NCI-H2227 treated with DMSO at 0.1 percent for 48 hours (cell line): ENCODE measurements around the gene ST3GAL5.
"Not testable (repeated sequence)": the region's sequence is repeated elsewhere in the genome, so short reads cannot be mapped to it uniquely, and the experiment has no call there.

ENCODE experiments used
- DNase-seq: peaks from one replicate; lab custom pipeline; 2025; lab: John Stamatoyannopoulos, UW

The ST3GAL5 gene

DNA sequence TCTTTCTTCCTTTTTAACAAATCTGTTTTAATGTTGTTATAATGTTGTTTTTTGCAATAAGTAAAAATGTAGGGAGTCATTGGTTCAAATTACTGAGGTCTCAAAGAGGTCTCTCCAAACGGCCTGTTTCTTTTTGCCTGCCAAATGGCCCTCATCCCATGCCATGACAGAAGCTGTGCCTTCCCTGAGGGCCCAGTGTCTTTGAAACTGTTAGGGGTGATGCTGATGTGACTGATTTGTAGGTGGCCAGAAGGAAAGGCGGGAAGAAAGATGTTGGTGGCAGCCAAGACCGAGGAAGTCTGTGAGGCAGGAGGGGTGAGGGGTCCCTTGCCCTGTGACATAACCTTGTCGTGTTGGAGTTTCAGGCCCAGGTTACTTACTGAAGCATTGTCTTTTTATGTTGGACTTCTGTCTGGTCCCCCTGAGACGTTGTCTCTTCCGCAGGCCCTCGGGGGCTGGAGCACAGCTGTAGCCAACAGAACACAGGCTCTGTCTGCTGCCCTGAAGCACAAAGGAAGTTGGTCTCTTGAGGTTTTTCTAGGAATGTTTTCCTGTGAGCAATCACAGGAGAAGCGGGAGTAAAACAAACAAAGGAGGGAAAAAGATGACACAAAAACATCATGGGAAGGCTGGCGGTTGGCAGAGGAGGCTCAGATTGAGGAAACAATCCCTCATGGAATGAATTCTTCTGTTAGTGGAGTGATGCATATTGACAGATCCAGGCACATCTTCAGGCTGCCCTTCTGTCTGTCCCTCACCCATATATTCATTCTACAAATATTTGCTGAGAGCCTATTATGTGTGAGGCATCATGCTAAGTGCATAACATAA is 4.9 kb upstream of the ST3GAL5 start:
- DNase-seq, result no peak

DNA sequence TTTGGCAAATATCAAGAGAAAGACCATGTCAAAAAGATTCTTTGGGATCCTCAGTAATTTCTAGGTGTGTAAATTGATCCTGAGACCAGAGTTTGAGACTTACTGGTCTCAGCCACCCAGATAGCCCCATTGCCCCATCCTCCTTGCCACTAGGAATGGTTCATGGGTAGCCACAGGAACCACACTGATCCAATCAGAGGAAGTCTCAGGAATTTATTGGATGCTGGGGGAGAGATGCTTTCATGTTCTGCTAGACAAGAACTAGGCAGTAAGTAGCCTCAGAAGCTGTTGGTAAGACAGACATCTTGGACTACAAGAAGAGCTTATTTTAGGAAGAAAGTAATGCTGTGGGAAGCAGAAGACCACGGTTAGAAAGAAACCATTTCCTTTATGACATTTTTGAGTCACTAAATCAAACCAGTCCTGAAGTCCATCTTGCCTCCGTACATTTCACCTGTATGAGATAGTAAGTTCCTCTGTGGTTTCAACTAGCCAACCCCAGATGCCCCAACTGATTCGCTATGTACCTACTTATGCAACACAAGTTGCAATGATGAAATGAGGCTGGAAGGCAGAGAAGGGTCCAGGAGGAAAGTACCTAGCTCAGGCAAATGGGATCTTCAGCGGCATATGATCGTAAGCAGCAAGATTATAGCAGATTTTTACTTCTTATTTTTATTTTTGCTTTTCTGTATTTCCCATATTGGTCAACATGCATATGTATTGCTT is 3.6 kb upstream of the ST3GAL5 start:
- DNase-seq, result no peak

DNA sequence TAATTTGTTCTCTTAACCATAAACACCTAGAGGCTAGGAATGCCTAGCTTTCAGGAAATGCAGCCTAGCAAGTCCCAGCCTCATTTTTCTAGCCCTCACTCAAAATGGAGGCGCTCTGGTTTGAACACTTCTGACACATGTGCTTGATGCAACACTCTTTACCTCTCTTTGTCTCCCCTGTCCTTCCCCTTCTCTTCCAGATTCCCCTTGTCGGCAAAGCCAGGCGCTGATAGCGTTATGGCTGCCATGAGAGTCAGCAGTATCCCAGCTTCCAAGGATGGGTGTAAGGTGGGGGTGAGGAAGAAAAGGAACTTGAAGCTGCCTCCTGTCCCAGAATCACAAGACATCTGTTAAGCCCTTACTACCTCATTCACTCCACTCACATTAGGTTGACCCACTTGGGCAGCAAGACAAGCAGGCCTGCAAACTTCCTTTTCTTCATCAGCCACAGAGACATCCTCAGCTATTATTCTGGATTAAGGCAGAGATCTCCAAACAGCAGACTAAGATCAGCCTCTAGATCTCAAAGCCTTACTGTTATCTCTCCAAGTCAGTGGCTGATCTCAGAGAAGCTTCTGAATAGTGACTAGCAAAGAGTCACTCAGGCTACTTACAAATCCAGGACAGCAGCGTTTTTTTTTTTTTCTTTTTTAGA is 1.9 kb upstream of the ST3GAL5 start:
- no peak for DNase-seq

DNA sequence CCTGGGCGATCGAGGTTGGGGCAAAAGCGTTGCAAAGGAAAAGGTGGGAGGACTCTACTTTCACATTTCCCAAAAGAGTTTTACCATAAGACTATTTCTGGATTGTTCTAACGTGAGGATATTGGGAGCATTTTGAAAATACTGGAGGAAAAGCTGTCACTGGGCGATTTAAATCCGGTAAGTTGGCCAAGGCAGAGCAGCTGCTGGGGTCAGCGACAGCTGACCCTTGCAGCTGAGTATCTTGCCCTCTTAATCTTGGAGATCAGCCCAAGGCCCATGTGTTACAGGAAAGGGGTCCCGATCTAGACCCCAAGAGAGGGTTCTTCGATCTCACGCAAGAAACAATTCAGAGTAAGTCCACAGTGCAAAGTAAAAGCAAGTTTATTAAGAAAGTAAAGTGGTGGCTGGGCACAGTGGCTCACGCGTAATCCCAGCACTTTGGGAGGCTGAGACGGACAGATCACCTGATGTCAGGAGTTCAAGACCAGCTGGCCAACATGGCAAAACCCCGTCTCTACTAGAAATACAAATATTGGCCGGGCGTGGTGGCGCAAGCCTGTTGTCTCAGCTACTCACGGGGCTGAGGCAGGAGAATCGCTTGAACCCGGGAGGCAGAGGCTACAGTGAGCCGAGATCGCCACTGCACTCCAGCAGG is 964 bp upstream of the ST3GAL5 start:
- no peak for DNase-seq

GRCh38 chr2:85888020-85888683 is 638 bp downstream of the ST3GAL5 start:
- DNase-seq, result peak; percentile 27

DNA sequence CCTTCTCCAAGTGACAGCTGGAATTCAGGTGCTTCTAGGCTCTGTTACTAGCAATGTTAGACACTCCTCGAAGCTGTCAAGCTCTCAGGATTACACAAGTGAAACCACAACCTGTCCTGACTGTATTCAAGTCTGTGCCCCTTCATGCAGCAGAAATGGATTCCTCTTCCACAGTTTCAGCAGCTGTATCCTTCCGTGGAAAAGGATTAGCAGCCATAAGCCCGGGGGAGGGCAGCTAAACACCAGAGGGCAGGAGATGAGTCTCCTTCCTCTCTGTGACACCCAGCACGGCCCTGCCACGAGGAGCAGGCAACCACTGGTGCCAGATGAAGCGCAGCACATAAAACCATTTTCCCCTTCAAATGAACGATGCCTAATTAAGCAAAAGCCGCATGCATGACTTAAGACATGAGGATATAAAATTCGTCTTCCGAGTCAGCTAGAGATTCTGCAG is 1.2 kb downstream of the ST3GAL5 start:
- no peak for DNase-seq

- no peak for DNase-seq
These were observed 2.2 kb downstream of the ST3GAL5 start for GRCh38 chr2:85886590-85886989.

DNA sequence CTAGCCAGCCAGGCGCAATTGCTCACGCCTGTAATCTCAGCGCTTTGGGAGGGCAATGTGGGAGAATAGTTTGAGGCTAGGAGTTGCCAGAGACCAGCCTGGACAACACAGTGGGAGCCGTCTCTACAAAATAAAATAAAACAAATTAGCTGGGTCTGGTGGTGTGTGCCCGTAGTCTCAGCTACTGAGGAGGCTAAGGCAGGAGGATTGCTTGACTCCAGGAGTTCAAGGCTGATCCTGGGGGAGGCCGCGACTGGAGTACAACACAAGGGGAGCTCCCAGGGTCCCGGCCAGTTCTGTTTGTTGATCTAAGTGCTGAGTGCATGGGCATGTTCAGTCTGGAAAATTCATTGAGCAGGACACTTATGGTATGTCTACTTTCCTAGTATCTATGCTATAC is 2.6 kb downstream of the ST3GAL5 start:
- DNase-seq, result no peak

- not testable (repeated sequence) for DNase-seq
These were observed 7.0 kb downstream of the ST3GAL5 start for GRCh38 chr2:85881781-85882180.

- DNase-seq, result not testable (repeated sequence)
These were observed 8.0 kb downstream of the ST3GAL5 start for GRCh38 chr2:85880716-85881328.

- no peak for DNase-seq
These were observed 9.9 kb downstream of the ST3GAL5 start for GRCh38 chr2:85878719-85879370.

GRCh38 chr2:85875350-85876050 is 13.3 kb downstream of the ST3GAL5 start:
- no peak for DNase-seq

- no peak for DNase-seq
These were observed 15.1 kb downstream of the ST3GAL5 start for GRCh38 chr2:85873679-85874078.

GRCh38 chr2:85872536-85873161 is 16.1 kb downstream of the ST3GAL5 start:
- DNase-seq, result no peak

GRCh38 chr2:85871494-85872164 is 17.2 kb downstream of the ST3GAL5 start:
- DNase-seq, result no peak

DNA sequence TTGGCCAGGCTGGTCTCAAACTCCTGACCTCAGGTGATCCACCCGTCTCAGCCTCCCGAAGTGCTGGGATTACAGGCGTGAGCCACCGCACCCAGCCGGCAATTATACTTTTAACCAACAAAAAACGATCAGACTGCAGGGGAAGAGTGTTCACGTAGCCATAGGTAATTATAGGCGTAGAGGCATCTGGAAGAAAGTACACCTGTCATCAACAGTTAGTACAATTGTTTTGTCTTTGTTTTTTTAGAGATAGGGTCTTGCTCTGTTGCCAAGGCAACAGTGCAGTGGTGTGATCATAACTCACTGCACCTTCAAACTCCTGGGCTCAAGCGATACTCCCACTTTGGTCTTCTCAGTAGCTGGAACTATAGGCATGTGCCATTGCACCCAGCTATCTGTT is 20.0 kb downstream of the ST3GAL5 start:
- no peak for DNase-seq

DNA sequence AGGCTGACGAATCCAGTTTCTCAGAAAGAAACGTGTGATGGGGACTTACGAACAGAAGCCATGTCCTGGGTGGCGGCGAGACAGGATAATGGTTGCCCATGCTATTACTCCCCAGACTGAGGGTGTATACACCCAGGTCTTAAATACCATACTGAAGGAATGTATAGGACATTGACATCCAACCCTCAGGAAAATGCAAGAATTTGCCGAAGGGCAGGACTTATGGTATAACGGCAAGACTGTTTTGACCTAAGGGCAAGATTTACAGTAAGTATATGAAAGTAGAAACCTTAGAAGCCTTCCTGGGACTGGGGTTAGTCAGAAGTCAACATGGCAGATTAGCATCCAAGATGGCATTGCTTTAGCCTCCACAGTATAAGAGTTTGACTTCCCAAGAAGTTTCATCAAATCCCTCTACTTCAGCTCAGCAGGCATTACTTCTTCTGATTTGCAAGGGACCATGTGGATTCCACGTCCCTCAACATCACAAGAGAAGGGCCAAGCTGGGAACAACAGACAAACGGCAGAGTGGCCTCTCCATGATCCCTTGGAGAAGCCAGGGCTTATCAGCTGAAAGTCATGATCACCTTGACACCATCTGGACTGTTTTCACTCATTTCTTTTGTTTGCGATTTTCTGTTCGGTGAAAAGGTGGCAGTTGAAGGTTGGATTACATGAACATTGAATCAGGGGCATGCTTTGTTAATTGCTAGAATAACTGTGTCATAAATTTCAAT is 21.1 kb downstream of the ST3GAL5 start:
- DNase-seq, result no peak

- DNase-seq, result no peak
These were observed 21.7 kb downstream of the ST3GAL5 start for GRCh38 chr2:85867121-85867520.
